Hematopoietic multipotent progenitor cell treated with erythropoietin and hydrocortisone succinate and interleukin-3 and kit ligand, for 17 days (in vitro differentiated cells): ENCODE measurements around the gene DST.

Experiments
- DNase-seq: peaks from one replicate; pipeline ENCODE4 v3.0.0-alpha.2; 2015; ENCODE audit warnings: low spot score

The DST gene

DNA sequence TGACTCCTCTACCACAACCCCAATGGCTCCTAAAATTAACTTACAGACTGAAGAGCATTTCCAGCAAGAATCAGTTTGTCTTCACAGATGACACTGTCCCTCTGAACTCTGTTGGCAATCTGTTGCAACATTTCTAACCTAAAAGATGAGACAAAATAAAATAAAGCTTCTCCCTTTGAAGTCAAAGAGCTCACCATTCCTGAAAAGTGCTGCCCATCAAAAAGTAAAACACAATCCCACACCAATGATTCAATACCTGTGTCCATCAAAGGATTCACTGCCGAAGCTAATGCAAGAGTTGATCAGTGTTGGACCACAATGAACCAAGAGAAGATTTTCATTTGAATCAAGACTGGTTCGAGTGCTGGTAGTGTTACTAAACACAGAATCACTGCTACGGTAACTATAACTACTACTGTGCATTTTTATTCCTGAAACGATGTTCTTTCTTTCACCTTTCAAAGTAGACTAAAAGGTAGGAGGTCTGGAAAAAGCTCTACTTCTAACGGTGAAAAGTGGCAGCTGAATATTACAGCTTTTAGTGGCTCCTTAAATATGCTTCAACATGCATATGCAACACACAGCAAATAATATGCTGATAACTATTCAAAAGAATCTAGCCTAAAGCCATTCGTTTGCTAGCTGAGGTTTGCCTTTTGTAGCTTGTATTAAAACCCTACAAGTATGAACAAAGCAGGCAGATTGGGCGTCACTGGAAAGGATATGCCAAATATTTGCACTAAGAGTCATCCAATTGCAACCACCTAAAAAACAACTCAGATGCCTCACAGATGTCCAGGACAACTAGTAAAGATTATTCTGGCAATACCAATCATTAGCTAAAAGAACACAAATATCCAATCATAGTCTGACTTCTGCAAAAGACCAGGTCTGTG is at the start of gene DST:
Gene DST (minus strand): TSS at position 524 of the 896 bp plus-strand sequence.
- no peak for DNase-seq

DNA sequence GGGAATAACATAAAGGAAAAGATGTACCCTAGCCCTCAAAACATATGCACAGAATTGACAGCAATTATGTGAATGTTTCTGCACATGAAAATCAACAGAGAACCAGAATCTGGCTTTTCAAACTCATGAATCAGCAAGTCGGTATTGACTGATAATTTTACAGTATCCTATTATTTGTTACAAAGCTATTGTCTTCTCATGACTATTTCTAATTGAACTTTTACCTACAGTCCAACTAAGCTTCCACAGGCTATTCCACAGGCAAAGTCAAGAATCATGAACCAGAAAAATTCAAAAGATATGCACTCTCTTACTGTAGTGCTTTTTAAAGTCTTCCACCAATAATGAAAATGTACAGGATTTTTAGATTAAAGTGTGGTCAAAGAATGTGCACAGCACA is 49.1 kb upstream of the DST start:
- DNase-seq: no peak

DNA sequence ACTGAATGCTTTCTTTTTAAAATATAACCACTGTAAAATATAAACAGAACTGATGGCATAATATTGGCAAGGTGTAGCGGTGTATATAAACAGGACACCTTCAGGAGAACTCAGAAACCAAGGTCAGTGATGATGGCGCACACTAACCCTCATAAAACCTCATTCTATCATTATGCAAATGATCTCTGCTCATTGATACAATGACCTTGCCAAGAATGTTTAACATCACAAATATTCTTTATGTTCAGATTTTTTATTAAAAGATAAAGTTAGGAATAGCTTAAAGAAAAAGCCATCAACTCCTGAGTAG is 48.6 kb upstream of the DST start:
- DNase-seq: no peak

DNA sequence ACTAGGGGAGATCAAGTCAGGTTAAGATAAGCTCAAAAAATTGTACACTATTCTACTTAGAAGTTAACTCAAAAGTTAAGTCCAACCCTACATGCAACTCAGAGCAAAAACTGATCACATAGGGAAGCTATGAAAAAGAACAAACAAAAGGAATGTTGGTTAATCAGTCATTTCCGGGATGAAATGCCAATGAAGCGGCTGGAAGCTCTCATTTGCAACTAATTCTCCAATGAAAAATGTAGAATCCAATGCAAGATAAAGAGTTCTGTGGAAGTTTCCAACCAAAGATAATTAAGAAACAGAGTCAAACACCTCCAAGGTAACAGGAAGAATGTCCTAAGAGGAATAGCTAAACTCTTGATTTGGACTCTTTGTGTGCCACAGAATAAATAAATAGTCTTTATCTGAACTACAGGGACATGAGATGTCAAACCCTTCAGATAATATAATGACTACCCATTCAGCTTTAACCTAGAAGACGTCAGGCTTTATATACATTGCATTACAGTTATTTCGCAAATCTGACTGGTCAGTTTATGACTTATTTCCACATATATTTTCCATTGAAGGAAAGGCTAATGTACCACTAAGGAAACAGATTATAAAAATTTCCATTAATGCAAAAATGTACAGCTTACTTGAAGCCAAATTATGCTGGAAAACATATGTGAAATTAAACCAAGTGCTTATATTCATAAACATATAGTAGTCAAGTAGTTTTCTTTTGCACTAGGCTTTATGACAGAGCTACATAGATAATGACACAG is 48.0 kb upstream of the DST start:
- no peak for DNase-seq

DNA sequence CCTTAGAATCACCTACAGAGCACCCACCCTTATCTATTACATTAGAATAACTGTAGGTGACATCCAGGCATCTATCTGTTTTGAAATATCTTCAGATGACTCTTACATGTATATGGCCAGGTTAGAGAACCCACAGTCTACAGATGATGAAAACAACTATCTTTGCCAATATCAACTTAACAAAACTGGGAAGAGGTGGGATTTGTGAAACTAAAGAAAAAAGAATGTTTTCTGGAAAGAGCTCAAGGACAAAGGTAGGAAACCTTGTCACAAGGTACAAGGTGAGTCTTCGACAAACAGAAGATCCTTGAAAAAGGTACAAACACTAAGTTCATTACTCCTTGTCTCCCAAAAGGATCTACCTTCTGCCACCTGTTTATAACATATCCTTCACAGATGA is 47.0 kb upstream of the DST start:
- DNase-seq: no peak

DNA sequence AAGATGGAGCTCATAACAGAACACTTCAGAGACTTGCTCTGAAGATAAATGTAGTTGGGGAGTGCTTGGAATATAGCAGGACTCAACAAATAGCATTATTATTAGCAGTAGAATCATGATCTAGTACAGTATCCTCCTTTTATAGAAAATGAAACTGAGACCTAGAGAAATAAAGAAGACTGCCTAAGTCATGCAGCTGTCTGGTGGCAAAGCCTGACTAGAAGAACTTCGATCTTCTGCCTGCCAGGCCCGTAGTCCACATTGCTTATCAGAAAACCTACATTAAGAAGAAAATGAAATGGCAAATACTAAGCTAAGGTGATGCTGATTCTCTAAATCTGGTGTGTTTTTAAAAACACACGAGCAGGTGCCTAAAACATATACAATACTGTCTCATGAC is 46.4 kb upstream of the DST start:
- DNase-seq: no peak

DNA sequence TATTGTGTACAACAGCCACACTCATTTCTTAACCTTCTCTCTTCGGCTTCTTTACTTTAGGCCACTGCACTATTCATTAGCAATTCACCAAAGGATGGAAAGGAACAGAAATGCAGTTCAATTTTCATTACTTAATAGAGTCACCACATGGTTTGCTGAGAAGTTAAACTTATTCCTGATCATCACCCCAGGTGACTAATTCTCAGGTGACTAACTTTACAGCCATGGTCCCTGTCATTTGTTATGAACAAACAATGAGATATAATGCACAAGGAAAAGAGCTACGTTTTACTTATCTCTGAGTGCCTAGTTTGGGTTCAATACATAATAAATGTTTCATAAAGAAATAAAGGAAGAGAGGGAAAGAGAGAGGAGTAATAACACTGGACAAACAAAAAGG is 45.8 kb upstream of the DST start:
- DNase-seq: no peak

DNA sequence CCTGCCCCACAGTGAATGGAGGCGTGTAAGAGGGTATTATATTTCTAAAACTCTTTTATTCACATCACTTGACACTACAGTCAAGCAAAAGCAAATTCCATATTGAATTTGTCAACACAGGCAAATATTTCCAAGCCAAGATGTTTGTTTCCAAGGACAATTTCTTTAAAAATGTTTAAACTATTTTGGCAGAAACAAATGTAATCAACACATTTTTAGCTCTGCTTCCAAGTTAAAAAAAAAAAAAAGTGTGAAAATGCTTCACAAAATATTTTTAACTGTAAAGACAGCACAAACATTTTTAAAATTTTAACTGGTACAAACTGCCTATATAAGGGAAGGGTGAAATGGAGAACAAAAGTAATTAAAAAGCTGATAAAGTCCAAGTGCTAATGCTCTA is 44.9 kb upstream of the DST start:
- no peak for DNase-seq

DNA sequence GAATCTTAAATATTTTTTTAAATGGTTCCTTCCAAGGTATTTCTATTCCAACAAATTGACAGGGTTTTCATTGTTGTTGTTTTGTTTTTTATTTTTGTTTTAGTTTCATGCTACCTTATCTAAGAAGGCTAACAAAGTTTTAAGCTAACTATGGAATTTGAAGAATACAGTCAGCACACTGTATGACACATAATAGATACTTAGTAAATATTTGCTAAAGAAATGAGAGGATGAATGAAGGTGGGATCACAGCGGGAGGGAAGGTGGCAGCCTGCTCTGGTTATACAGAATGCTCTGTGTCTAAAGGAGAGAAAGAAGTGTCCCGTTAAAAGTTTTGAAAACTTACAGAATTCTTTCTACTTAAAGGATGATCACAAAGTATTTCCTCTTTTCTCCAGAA is 43.7 kb upstream of the DST start:
- no peak for DNase-seq

DNA sequence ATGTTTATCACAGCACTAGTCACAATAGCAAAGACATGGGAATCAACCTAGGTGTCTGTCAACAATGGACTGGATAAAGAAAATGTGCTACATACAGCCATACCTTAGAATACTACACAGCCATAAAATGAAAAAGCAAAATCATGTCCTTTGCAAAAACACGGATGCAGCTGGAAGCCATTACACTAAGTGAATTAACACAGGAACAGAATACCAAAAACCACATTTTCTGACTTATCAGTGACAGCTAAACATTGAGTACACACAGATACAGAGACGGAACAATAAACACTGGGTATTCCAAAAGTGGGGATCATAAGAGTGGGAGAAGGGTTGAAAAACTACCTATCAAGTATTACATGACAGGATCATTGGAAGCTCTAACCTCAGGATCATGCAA is 43.3 kb upstream of the DST start:
- no peak for DNase-seq

DNA sequence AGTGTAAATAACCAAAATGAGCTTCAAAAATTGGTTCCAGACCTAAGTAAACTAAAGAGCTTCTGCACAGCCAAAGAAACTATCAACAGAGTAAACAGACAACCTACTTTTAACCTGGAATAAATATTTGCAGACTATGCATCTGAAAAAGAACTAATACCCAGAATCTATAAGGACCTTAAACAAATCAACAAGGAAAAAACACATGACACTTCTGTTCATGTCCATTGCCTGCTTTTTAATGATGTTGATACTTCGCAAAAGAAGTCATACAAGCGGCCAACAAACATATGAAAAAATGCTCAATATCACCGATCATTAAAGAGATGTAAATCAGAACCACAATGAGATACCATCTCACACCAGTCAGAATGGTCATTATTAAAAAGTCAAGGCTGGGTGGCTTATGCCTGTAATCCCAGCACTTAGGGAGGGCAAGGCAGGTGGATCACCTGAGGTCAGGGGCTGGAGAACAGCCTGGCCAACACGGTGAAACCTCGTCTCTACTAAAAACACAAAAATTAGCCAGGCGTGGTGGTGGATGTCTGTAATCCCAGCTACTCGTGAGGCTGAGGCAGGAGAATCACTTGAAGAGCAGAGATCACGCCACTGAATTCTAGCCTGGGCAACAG is 42.5 kb upstream of the DST start:
- no peak for DNase-seq

DNA sequence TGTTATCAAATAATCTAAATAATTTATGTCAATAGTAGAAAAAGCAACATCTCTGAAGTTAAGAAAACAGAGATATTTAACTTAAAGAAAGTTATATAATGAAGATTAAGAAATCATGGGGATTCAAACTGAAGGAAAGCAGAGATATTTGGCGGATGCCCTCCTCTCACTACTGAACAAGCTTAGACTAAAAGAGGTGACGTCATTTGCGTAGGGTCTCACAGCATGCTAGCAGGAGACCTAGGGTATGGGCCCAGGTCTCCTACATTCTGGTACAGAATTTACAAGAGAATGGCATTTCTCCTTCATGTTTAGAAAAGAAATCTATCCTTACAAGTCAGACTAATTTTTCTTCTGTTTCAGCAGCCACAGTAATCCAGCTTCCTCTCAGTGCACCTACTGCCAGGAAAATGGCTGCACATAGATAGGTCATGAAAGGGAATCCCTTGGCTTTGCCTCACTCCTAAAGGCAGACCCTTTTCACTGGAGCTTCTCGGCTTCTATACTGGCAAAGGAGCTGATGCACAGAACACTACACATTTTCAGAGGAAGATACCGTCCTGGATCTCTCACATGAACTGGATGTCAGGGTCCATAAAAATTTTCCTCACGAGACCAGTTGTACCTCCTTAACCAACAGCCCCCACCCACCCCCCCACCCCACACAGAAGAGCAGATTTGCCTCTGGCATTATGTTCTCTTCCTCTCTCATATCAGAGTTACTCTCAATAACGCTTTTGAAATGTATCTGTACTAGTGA is 41.8 kb upstream of the DST start:
- DNase-seq: no peak

DNA sequence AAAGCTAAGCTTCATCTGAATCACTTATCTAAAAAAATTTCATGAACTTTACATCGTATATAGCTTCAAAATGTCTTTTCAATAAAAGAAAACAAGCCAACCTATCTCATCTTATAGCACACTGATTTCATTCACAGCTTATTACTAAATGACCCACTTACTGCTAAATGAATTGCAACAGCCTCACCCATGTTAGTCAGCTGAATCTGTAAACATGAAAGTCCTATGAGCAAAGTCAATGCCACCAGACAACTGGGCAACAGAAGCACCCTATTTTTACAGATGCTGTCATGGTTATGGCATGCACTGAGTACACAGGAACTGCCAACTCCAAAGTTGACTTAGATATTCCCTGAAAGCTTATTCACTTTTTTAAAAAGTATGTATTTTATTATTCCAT is 41.2 kb upstream of the DST start:
- DNase-seq: no peak

DNA sequence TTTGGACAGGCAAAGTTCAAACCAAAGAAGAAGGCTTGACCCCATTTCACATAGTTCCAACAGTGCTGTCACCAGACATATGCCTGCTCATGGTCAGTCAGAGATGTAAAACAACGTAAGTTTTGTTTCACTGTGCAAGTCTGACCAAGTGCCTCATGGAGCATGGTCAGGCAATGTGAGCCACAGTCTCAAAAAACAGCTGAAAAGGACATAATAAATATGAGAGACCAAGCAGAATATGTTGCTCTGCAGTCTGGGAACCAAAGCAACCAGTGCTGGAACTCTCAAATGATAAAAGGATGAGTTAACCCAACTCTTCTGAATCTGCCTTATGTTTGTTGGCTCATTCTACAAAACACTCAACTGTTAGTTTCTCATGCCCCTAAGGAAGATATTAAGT is 39.9 kb upstream of the DST start:
- DNase-seq: no peak

DNA sequence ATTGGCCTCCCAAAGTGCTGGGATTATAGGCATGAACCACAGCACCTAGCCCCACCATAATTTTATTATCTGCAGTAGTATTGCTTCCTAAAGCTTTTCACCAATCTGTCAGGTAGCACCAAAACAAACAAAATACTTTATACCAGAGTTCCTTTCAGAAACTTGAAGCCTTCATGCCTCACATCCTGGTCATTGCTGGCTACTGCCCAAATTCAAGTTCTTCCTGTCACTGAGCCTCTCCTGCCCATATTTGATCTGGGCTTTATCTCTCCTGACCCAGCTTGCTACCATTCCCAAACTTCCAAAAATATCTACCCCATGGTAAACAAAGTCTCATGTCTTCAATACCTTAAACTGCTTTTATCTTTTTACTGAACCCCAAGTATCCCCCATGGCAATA is 34.9 kb upstream of the DST start:
- no peak for DNase-seq

DNA sequence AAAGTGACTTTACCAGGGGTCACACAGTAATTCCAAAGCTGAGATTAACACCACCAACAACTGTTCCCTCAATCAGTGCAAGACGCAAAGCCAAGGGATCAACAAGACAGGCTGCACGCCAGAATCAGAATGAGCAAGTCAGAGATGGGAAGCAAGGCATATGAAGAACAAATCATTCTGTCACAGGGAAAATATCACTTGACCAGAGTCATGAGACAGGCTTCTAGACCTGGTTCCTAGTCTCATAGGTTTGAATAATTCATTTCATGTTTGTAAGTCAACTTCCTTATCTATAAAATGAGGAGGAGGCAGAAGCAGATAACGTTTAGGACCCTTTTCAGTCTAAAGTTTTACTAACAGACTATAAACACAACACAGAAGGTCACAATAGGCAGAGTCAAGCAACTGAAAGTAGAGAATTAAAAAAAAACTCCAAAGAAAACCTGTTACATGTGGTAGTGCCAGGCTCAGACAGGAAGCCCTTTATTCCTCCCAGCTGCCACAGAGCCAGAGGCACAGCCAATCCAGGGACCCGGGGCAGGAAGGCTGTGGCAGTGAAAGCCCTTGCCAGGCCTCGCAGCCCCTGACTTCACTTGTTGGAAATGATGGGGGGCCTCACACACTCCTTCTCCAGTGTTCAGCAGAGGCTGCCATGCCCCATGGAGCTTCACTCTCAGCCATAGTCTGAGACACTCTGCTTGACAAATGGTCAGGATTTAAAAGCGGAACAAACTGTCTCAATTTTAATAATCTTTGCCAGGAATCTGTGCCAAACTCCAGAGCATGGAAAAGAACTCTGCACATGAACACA is 29.2 kb upstream of the DST start:
- no peak for DNase-seq

DNA sequence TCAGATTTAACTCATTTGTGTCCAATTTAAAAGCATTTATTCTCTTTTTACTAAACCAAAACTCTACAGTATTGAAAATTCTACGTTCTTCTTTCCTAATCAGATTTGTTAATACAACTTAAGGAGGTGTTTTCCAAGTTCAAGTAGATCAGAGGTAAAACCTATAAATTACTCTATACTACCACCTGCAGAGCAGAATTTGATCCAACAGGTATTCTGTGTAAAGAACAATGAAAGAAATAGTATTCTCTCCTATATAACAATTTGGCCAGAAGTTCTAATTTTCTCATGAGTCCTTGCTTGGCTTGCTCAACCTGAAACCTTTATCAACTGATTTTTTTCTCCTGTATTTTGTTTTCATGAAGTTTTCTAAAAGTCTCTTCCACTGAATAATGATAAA is 28.5 kb upstream of the DST start:
- DNase-seq: no peak

DNA sequence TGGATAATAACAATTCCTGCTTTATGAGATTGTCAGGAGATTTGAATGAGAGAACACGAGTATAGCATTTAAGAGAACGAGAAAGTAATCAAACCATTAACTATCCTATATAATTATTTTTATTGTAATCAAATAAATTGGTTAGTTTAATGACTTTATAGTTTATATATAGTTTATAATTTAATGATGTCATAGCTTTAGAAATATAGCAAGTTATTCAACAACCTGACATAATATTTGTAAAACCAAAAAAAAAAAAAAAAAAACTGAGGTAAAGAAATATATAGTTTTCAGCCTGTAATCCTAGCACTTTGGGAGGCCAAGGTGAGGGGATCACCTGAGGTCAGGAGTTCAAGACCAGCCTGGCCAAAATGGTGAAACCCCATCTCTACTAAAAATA is 26.4 kb upstream of the DST start:
- no peak for DNase-seq

DNA sequence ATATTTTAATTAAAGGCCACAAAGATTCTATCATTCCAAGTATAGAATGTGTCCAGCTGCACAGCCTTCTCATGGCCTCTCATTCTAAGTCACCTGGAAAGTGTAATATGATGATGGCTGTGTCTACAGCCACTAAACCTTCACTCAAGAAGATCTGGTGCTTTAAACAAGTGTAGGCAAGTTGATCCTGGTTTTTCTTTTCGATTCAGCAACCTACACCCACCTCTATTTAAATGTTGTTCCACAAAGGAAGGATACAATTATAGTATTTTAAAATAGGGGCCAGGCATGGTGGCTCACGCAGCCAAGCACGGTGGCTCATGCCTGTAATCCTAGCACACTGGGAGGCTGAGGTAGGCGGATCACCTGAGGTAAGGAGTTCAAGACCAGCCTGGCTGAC is 25.5 kb upstream of the DST start:
- no peak for DNase-seq

DNA sequence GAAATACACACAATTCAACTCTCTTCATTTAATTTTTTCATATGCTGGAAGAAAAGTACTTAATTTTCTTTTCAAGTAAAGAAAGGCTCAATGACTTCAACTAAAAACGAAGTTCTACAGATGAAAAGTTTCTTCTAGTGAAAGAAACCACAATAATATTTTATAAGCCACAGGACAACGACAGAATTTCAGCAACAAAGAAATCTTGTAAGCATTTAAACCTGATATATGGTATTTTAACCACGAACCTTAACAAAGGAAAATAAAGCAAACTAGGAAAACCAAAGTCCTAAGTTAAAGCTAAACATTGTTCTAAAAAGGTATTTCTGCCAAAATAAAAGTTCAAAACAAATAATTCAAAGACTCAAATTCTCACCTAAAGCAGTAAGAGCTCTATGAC is 24.6 kb upstream of the DST start:
- DNase-seq: no peak

DNA sequence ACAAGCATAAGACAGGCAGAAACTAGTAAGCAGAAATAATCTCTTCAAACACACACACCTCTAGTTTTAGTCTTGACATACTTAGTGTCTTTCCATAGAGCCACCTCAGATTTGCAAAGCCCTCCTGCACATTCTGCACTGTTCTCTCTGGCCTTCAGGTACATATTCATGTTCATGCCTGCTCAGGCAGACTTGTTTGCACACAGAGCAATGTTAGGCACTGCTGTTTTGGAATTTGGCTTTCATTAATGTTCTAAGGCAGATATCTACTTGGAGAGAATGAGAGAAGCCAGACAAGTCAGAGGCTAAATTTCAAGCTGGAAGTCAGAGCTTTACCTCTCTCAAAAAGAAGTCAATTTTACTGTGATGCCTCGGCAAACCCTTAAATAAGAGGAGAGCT is 21.3 kb upstream of the DST start:
- no peak for DNase-seq

DNA sequence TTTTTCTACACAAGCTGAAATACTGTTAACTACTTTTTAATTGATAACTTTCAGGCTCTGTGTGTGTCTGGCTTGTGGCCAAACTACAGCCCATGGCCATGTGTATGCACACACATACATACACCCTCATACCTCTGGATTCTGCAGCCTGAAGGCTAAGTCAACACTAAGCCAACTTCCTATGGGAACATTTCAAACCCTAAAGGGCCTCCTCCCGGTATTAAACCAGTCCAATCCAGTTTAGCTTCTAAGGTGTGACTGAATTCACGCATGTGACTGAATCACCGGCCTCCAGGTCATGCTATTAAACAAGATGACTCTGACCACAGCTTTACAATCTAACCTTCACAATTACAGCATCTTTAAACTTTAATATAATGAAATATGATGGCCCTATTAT is 20.7 kb upstream of the DST start:
- DNase-seq: no peak
